GM12891 (cell line): Measurements from ENCODE around the gene GSC2.
A peak's percentile ranks its signal among the peaks of the same experiment; 100 is the strongest.

Experiments
- DNase-seq: peaks from one replicate; pipeline ENCODE4 v3.0.0; 2011; ENCODE audit warnings: low spot score; ENCODE audit not compliant: insufficient read length
- FAIRE-seq: peaks from 2 replicates; lab custom pipeline; 2011; peaks lifted over from hg19 to GRCh38; lab: Jason Lieb, UNC
- PAX5 ChIP-seq: IDR thresholded peaks from 2 replicates; pipeline ENCODE4 v1.6.1; 2011; ENCODE audit warnings: low read length, moderate library complexity, mild to moderate bottlenecking; ENCODE audit not compliant: insufficient read depth, severe bottlenecking
- POLR2A ChIP-seq: IDR thresholded peaks from 2 replicates; pipeline ENCODE4 v1.6.1; 2011; ENCODE audit warnings: low read depth, low read length, control low read depth
- POLR2AphosphoS5 ChIP-seq: IDR thresholded peaks from 2 replicates; pipeline ENCODE4 v1.6.1; 2011; ENCODE audit warnings: low read depth, low read length, control low read depth
- POU2F2 ChIP-seq: IDR thresholded peaks from 2 replicates; pipeline ENCODE4 v1.6.1; 2011; ENCODE audit warnings: low read depth, mild to moderate bottlenecking, control low read depth, low read length, moderate library complexity
- SPI1 ChIP-seq: IDR thresholded peaks from 2 replicates; pipeline ENCODE4 v1.6.1; 2011; ENCODE audit warnings: low read depth, low read length, control low read depth
- TAF1 ChIP-seq: IDR thresholded peaks from 2 replicates; pipeline ENCODE4 v1.6.1; 2011; ENCODE audit warnings: low read depth, low read length, control low read depth

GSC2 gene

DNA sequence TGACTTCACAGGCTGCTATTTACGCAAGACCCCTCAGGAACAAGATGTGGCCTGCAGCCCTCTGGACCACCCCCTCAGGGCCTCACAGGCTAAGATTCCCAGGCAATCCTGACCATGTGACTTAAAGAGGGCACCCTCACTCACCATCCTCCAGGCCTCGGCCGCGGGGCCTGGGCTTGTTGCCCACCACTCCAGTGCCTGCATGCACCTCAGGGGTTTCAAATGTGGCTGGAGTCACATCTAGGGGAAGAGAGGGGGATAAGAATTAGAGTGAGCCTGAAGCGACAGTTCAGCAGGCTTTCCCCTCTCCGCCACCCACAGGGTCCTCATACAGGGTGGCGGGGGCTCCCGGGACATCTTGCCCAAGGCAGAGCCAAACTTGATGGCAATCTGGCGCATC, 7.7 kb downstream of the GSC2 start:
- DNase-seq (no peak), FAIRE-seq (no peak)
- TF ChIP-seq POLR2A: no peak
- TF ChIP-seq TAF1: no peak
- TF ChIP-seq SPI1: no peak
- TF ChIP-seq POU2F2: no peak

DNA sequence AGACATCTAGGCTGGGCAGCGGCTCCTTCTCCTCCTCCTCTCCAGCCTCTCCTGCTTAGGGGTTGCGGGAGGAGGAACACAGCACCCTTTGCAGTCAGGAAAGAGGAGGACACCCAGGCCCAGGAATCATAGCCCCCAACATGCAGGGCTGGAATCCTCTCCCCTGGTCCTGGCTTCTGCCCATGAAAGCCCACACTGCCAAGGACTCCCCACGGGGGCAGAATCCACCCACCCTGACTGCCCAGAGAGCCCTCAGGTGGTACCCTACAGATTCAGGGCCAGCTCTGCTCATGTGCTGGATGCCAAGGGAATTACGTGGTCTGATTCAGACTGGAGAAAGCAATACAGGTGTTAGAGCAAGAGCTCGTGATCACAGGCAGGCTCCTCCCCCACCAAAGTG, 10.1 kb downstream of the GSC2 start:
- TF ChIP-seq TAF1 (no peak), SPI1 (no peak), PAX5 (no peak)
- no peak for FAIRE-seq

DNA sequence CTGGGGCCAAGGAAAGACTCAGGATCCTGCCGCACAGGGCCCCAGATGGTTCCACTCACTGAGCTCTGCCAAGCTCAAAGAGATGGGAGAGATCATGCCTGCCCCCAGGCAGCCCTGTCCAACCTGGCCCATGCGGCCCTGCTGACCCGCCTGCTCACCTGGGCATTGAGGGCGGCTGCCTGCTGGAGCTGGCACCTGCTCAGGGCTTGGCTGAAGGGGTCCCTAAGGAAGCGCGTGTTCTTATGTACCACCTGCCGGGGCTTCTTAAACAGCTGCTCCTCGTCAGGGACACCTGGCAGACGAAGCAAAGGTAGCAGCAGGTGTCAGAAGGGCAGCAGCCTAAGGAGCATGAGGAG, 11.1 kb downstream of the GSC2 start:
- no peak for TF ChIP-seq POLR2A
- no peak for TF ChIP-seq POU2F2
- TF ChIP-seq SPI1: no peak
- no peak for TF ChIP-seq PAX5
- TF ChIP-seq TAF1: no peak
- TF ChIP-seq POLR2AphosphoS5: no peak
- FAIRE-seq (no peak), DNase-seq (no peak)

More for the DNA sequence above, 10.1 kb downstream of the GSC2 start:
- DNase-seq: peak; percentile 13

DNA sequence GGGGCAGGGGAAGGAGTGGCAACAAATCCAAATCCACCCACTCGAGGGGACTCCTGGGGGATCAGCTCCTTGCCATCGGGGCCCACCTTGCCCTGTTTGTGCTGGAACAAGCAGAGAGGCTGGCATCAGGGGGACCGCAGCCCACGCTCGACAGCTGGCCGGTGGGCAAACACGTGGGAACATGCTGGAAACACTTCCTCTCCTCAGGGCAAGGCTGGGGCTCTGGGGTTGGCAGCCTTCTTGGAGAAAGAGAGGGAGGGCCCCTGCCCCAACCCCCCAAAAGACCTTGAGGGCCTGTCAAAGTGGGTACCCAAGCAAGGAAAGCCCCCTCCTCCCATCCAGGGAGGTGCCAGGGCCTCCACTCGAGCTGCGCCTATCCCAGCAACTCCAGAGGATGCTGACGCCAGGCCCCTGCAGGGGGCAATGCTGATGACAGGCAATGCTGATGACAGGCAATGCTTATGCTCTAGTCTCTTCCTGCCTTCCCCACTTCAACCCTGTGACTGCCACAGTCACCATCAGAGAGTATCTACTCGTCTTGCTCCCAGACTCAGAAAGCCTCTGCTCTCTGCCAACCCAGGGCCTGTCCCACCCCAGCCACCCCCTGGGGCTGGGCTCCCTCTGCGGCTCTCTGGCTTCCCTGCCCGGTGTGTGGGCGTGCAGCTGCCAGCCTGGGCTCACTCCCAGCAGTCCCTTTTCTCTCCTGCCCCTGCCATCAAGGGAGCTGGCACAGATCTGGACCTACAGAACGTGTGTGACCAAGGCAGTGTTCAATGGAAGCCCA, 11.7 kb downstream of the GSC2 start:
- no peak for DNase-seq
- FAIRE-seq: no peak
- no peak for TF ChIP-seq POU2F2
- TF ChIP-seq POLR2A: no peak
- no peak for TF ChIP-seq PAX5
- no peak for TF ChIP-seq SPI1
- no peak for TF ChIP-seq POLR2AphosphoS5
- no peak for TF ChIP-seq TAF1

DNA sequence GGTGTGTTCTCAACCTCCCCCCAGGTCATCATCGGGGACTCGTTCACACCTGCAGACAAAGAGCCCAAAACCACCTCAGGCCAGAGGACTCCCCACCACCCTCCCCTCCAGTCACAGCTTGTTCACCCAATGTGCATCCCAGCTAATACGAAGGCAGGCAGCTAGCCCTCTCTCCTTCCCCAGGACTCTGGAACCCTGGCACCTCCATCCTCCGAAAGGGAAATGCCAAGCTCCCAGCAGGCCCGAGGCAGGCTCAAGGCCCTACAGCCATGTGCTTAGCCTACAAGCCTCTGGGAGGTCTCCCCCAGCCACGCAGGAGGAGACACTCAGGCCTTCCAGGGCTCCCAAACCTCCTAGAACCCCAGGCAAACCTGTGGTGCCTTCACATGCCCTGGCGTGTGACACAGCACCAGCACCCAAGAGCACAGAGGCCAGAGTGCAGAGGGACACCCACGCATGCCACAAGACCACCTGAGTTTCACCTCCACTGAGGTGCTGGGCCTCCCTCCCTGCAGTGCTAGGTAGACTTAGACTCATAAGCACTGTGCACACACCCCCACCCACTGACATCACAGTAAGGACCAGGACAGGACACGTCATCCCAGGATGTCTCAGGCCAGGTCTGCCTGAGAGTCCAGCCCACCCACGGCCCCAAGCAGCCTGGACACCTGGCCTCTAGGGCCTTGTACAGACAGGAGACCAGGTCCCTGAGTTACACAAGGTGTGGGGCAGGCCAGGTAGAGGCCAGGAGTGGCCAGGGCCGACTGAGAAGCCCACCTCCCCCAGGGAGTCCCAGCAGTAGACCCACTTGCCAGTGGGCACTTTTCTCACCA, 12.5 kb downstream of the GSC2 start:
- FAIRE-seq: no peak
- DNase-seq: peak; percentile 4

DNA sequence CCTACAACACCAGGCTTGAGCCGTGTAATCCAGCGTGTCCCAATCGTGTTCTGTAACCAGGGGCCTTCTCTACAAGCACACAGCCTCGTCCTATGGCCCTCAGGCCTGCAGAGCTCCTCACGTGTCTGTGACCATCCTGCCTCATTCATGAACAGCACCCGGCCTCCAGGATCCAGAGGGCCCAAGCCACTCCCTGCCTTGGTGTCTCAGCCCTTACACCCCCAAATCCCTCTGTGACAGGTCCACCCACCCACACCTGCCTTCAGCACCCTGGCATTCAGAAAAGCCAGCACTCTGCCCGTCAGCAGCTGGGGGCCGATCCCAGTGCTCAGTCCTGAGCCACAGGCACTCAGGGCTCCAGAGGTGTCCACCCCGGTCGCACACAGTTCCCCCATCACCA, 13.2 kb downstream of the GSC2 start:
- FAIRE-seq (no peak), DNase-seq (no peak)
- TF ChIP-seq SPI1: no peak
- TF ChIP-seq POLR2AphosphoS5: no peak
- no peak for TF ChIP-seq PAX5
- no peak for TF ChIP-seq POLR2A
- no peak for TF ChIP-seq POU2F2
- TF ChIP-seq TAF1: no peak

More for the DNA sequence above, 12.5 kb downstream of the GSC2 start:
- no peak for TF ChIP-seq POLR2AphosphoS5
- TF ChIP-seq PAX5: no peak
- no peak for TF ChIP-seq POU2F2
- no peak for TF ChIP-seq TAF1
- no peak for TF ChIP-seq POLR2A
- no peak for TF ChIP-seq SPI1

DNA sequence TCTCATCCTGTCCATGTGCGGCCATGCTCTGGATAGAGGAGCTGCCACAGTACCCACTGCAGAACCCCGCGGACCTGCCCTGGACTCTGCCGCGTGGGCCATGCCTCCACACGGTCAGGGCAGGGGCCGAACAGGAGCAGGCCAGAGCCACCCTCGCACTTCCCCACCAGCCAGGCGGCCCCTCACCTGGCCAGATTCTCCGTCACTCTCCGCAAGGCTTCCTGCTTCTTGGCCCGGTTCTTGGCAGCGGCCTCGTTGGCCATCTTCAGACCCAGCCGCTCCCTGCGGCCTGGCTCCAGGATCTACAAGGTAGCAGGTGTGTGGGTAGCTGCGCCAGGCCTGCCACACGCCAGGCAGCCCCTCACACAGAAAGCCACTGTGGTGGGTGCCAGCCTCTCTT, 15.2 kb downstream of the GSC2 start:
- DNase-seq (no peak), FAIRE-seq (no peak)
- TF ChIP-seq PAX5 (no peak), TAF1 (no peak), POLR2AphosphoS5 (no peak), SPI1 (no peak), POU2F2 (no peak), POLR2A (no peak)

DNA sequence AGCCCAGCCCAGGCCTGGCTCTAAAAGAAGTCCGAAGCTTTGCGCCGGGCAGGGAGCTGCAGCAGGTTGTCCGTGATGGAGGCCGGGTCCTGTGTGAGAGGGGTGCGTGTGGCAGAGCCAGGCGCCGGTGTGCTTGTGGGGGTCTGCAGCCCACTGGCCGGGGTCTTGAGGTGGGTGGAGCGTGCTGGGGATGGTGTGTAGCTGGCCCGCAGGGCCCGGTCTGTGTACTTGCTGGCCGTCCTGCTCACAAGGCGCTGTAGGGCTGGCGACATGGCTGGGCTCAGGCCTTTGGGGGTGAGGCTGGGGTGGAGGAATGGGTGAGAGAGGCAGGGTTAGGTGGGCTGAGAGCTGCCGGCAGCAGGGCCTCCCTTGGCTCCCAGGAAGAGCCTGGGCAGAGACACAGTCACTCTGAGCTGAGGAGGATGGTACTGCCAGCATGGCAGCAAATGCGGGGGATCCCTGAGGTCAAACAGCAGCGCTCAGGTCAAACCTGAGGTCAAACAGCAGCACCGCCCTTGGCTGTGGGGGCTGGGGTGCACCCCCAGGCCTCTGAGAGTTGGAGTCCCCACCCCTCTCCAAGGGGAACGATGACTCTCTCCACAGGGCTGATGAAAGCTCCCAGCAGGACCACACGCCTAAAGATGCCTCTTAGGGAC, 15.8 kb downstream of the GSC2 start:
- DNase-seq (peak; percentile 9), FAIRE-seq (no peak)
- TF ChIP-seq PAX5 (no peak), POU2F2 (no peak), TAF1 (no peak), SPI1 (no peak), POLR2A (no peak), POLR2AphosphoS5 (no peak)

DNA sequence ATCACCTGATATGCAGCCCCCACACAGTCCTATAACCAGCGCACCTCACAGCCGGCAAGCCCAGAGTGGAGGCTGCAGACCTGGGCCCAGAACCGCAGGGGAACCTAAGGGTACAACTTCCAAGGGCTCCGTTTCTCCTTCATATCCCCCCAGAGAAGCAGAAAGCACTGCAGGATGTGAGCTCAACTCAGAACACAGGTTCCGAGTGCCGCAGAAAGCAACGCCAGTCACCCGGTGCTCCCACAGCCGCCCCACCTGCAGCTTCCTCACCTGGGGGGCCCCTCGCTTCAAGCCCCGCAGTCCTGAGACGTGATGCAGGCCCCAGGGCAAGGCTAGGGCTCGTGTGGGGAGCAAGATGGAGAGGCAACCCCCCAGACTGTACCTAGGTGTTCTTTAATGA, 16.5 kb downstream of the GSC2 start:
- FAIRE-seq (no peak), DNase-seq (peak; percentile 17)
- TF ChIP-seq PAX5: no peak
- no peak for TF ChIP-seq POLR2A
- no peak for TF ChIP-seq SPI1
- TF ChIP-seq TAF1: no peak
- TF ChIP-seq POLR2AphosphoS5: no peak
- TF ChIP-seq POU2F2: no peak
